ENCODE results near the gene ELMO3. TPM values are rescaled to one million over a fixed set of nuclear protein-coding genes. Genes with fewer than 3 reads are reported as not detected.
A peak's percentile ranks its signal among the peaks of the same experiment; 100 is the strongest.

Gene ELMO3
- total and polyA plus RNA-seq, 2 of the 13 experiments (the other 11 are each of a cell fraction or from before 2014, with no cell fraction given), result 2.6 to 4.0 TPM

- TF ChIP-seq, protein P1, sequence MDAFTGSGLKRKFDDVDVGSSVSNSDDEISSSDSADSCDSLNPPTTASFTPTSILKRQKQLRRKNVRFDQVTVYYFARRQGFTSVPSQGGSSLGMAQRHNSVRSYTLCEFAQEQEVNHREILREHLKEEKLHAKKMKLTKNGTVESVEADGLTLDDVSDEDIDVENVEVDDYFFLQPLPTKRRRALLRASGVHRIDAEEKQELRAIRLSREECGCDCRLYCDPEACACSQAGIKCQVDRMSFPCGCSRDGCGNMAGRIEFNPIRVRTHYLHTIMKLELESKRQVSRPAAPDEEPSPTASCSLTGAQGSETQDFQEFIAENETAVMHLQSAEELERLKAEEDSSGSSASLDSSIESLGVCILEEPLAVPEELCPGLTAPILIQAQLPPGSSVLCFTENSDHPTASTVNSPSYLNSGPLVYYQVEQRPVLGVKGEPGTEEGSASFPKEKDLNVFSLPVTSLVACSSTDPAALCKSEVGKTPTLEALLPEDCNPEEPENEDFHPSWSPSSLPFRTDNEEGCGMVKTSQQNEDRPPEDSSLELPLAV (CRISPR knock-in tag; conservative IDR thresholded peaks at IDR 0.05; ENCODE audit: low read depth), result no peak
- TF ChIP-seq TCF12 (IDR thresholded peaks at IDR 0.05), result no peak
- no peak for TF ChIP-seq TCF12 (CRISPR knock-in tag; IDR thresholded peaks at IDR 0.05)
- no peak for TF ChIP-seq ZNF7 (CRISPR knock-in tag; IDR thresholded peaks at IDR 0.05)
- no peak for TF ChIP-seq POGZ (CRISPR knock-in tag; IDR thresholded peaks at IDR 0.05)
- 0 out of 2 replicates have a peak, but pooled peaks have one; percentile 6 for TF ChIP-seq ZBTB25 (CRISPR knock-in tag; IDR thresholded peaks at IDR 0.05)
- TF ChIP-seq HMG20B (CRISPR knock-in tag; conservative IDR thresholded peaks at IDR 0.05), result no peak
- TF ChIP-seq MAF1 (CRISPR knock-in tag; IDR thresholded peaks at IDR 0.05; ENCODE audit: borderline replicate concordance), result no peak
- TF ChIP-seq RNF2 (conservative IDR thresholded peaks at IDR 0.05; ENCODE audit: low read depth), result no peak
- no peak; the same call in 1 of the 2 replicates for TF ChIP-seq ZSCAN12 (CRISPR knock-in tag; IDR thresholded peaks at IDR 0.05)
- no peak for TF ChIP-seq GZF1 (CRISPR knock-in tag; IDR thresholded peaks at IDR 0.05)
- TF ChIP-seq RFXANK (CRISPR knock-in tag; IDR thresholded peaks at IDR 0.05), result no peak
- TF ChIP-seq, protein P2, sequence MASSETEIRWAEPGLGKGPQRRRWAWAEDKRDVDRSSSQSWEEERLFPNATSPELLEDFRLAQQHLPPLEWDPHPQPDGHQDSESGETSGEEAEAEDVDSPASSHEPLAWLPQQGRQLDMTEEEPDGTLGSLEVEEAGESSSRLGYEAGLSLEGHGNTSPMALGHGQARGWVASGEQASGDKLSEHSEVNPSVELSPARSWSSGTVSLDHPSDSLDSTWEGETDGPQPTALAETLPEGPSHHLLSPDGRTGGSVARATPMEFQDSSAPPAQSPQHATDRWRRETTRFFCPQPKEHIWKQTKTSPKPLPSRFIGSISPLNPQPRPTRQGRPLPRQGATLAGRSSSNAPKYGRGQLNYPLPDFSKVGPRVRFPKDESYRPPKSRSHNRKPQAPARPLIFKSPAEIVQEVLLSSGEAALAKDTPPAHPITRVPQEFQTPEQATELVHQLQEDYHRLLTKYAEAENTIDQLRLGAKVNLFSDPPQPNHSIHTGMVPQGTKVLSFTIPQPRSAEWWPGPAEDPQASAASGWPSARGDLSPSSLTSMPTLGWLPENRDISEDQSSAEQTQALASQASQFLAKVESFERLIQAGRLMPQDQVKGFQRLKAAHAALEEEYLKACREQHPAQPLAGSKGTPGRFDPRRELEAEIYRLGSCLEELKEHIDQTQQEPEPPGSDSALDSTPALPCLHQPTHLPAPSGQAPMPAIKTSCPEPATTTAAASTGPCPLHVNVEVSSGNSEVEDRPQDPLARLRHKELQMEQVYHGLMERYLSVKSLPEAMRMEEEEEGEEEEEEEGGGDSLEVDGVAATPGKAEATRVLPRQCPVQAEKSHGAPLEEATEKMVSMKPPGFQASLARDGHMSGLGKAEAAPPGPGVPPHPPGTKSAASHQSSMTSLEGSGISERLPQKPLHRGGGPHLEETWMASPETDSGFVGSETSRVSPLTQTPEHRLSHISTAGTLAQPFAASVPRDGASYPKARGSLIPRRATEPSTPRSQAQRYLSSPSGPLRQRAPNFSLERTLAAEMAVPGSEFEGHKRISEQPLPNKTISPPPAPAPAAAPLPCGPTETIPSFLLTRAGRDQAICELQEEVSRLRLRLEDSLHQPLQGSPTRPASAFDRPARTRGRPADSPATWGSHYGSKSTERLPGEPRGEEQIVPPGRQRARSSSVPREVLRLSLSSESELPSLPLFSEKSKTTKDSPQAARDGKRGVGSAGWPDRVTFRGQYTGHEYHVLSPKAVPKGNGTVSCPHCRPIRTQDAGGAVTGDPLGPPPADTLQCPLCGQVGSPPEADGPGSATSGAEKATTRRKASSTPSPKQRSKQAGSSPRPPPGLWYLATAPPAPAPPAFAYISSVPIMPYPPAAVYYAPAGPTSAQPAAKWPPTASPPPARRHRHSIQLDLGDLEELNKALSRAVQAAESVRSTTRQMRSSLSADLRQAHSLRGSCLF (CRISPR knock-in tag; IDR thresholded peaks at IDR 0.05; ENCODE audit: borderline replicate concordance), result no peak
- TF ChIP-seq IKZF5 (CRISPR knock-in tag; IDR thresholded peaks at IDR 0.05), result no peak
- no peak for TF ChIP-seq ZFP90 (CRISPR knock-in tag; IDR thresholded peaks at IDR 0.05; ENCODE audit: borderline replicate concordance)
- no peak for TF ChIP-seq ZBTB1 (CRISPR knock-in tag; IDR thresholded peaks at IDR 0.05; ENCODE audit: borderline replicate concordance)
- TF ChIP-seq ZNF713 (CRISPR knock-in tag; IDR thresholded peaks at IDR 0.05), result no peak
- no peak for TF ChIP-seq MLLT10 (CRISPR knock-in tag; IDR thresholded peaks at IDR 0.05)
- no peak for TF ChIP-seq ZNF326 (CRISPR knock-in tag; IDR thresholded peaks at IDR 0.05; ENCODE audit: borderline replicate concordance)
- TF ChIP-seq ZFAT (CRISPR knock-in tag; conservative IDR thresholded peaks at IDR 0.05), result no peak
- TF ChIP-seq, protein P3, sequence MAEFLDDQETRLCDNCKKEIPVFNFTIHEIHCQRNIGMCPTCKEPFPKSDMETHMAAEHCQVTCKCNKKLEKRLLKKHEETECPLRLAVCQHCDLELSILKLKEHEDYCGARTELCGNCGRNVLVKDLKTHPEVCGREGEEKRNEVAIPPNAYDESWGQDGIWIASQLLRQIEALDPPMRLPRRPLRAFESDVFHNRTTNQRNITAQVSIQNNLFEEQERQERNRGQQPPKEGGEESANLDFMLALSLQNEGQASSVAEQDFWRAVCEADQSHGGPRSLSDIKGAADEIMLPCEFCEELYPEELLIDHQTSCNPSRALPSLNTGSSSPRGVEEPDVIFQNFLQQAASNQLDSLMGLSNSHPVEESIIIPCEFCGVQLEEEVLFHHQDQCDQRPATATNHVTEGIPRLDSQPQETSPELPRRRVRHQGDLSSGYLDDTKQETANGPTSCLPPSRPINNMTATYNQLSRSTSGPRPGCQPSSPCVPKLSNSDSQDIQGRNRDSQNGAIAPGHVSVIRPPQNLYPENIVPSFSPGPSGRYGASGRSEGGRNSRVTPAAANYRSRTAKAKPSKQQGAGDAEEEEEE (CRISPR knock-in tag; IDR thresholded peaks at IDR 0.05; ENCODE audit: borderline replicate concordance), result no peak
Measured at GRCh38 chr16:67169642-67170167, 29.2 kb upstream of the ELMO3 start (continued).

Measured in HepG2 (cell line).